ENCODE results near the gene RAPGEF2. TPM values are rescaled to one million over a fixed set of nuclear protein-coding genes. Genes with fewer than 3 reads are reported as not detected.

The RAPGEF2 gene
- total RNA-seq, 1 experiment from 2014 or later: 17.6 TPM

DNA sequence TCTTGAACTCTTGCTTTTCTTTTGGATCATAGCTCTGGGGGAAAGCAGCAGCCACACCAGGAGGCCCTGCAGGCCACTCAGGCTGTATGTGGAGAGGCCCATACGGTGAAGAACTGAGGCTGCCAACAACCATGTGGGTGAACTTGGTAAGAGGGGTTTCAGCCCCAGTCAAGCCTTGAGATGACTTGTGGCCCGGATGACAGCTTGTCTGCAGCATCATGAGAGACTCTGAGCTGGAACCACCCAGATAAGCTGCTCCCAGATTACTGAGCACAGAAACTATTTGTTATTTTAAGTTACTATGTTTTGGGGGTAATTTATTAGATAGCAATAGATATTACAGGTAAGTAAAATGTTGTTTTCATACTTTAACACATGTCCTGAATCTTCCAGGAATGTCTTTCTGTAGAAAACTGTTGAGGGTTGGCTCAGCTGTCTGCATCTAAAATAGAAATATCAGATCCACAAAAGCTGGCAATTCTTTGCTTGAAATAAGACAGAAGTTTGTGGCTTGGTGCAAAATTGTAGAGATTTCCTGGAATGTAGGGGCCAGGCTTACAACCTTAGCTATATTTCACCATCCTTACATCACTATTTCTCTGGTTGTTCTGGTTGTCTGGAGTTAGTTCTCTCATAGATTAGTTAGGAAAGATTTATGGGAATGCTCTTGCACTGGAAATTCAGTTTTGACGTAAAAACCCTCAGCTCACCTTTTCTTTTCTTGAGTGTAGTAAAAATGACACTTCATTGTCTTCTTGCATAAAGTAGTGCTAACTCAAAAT lies 272.1 kb downstream of the RAPGEF2 start:
- in situ Hi-C loops (cut with HindIII; ENCODE audit: low pct_unique_long_range_greater_than_20kb, low sequenced_read_pairs): no loop called here

DNA sequence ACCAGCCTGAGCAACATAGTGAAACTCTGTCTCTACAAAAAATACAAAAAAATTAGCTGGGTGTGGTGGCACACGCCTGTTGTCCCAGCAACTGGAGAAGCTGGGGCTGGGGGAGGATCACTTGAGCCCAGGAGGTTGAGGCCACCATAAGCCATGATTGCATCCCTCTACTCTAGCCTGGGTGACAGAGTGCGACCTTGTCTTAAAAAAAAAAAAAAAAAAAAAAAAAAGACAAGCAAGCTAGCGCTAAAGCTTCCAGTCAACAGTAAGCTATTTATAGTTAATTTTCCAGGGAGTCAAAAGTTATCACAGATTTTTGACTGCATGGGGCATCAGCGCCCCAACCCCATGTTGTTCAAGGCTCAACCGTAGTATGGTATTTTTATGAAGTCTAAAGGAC lies 273.4 kb downstream of the RAPGEF2 start:
- Histone ChIP-seq H3K9me3 (ENCODE audit: control insufficient read depth, insufficient read depth, low read depth, low read length) (no peaks in the 10 kb centered on the region), H3K4me3 (ENCODE audit: low read depth in 2 of 2, low read length in 2 of 2) (no peak overlapping the region), H3K27ac (ENCODE audit: low read length) (no peak overlapping the region), H3K27me3 (ENCODE audit: control insufficient read depth, insufficient read depth, low read length) (no peaks in the 10 kb centered on the region), H3K4me1 (ENCODE audit: control insufficient read depth, insufficient read depth, low read length) (no peaks in the 10 kb centered on the region), H3K36me3 (ENCODE audit: control insufficient read depth, insufficient read depth, low read length) (no peaks in the 10 kb centered on the region)
- intact Hi-C loops (cut with micrococcal nuclease; ENCODE audit: unreplicated experiment): no loop called here
- CTCF ChIA-PET: interaction anchor here (0.6 kb wide), 1 partner anchor 1127 kb away, joined by 3 read pairs; no protein-coding TSS in a partner anchor
- ATAC-seq (no peak), DNase-seq (ENCODE audit: low read depth, low spot score) (no peak)
- BruUV-seq (replicated peaks): no TSS peak
- TF ChIP-seq, protein P1, sequence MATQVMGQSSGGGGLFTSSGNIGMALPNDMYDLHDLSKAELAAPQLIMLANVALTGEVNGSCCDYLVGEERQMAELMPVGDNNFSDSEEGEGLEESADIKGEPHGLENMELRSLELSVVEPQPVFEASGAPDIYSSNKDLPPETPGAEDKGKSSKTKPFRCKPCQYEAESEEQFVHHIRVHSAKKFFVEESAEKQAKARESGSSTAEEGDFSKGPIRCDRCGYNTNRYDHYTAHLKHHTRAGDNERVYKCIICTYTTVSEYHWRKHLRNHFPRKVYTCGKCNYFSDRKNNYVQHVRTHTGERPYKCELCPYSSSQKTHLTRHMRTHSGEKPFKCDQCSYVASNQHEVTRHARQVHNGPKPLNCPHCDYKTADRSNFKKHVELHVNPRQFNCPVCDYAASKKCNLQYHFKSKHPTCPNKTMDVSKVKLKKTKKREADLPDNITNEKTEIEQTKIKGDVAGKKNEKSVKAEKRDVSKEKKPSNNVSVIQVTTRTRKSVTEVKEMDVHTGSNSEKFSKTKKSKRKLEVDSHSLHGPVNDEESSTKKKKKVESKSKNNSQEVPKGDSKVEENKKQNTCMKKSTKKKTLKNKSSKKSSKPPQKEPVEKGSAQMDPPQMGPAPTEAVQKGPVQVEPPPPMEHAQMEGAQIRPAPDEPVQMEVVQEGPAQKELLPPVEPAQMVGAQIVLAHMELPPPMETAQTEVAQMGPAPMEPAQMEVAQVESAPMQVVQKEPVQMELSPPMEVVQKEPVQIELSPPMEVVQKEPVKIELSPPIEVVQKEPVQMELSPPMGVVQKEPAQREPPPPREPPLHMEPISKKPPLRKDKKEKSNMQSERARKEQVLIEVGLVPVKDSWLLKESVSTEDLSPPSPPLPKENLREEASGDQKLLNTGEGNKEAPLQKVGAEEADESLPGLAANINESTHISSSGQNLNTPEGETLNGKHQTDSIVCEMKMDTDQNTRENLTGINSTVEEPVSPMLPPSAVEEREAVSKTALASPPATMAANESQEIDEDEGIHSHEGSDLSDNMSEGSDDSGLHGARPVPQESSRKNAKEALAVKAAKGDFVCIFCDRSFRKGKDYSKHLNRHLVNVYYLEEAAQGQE (IDR thresholded peaks at IDR 0.05; ENCODE audit: insufficient read depth in 1 of 2, low read depth in 2 of 2, low read length in 1 of 2): no peak
- TF ChIP-seq SIN3A (IDR thresholded peaks at IDR 0.05; ENCODE audit: borderline replicate concordance, insufficient read depth, low read depth, low read length) (no peak), POLR2AphosphoS5 (IDR thresholded peaks at IDR 0.05; ENCODE audit: low read depth, low read length) (no peak), TCF7L2 (IDR thresholded peaks at IDR 0.05; ENCODE audit: low read depth, low read length) (no peak)
- TF ChIP-seq, protein P2, sequence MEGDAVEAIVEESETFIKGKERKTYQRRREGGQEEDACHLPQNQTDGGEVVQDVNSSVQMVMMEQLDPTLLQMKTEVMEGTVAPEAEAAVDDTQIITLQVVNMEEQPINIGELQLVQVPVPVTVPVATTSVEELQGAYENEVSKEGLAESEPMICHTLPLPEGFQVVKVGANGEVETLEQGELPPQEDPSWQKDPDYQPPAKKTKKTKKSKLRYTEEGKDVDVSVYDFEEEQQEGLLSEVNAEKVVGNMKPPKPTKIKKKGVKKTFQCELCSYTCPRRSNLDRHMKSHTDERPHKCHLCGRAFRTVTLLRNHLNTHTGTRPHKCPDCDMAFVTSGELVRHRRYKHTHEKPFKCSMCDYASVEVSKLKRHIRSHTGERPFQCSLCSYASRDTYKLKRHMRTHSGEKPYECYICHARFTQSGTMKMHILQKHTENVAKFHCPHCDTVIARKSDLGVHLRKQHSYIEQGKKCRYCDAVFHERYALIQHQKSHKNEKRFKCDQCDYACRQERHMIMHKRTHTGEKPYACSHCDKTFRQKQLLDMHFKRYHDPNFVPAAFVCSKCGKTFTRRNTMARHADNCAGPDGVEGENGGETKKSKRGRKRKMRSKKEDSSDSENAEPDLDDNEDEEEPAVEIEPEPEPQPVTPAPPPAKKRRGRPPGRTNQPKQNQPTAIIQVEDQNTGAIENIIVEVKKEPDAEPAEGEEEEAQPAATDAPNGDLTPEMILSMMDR (IDR thresholded peaks at IDR 0.05): no peak
- in situ Hi-C loops (cut with HindIII; ENCODE audit: low pct_unique_long_range_greater_than_20kb, low sequenced_read_pairs): no loop called here
- POLR2A ChIA-PET: no interaction called here

More for the DNA sequence above, 272.1 kb downstream of the RAPGEF2 start:
- ATAC-seq (no peak), DNase-seq (ENCODE audit: low read depth, low spot score) (no peak)
- no peak overlapping the region for H3K4me3 ChIP-seq (ENCODE audit: low read depth in 2 of 2, low read length in 2 of 2)
- BruUV-seq (replicated peaks): no TSS peak
- TF ChIP-seq TCF7L2 (IDR thresholded peaks at IDR 0.05; ENCODE audit: low read depth, low read length) (no peak), POLR2AphosphoS5 (IDR thresholded peaks at IDR 0.05; ENCODE audit: low read depth, low read length) (no peak), SIN3A (IDR thresholded peaks at IDR 0.05; ENCODE audit: borderline replicate concordance, insufficient read depth, low read depth, low read length) (no peak)
- TF ChIP-seq, protein P1 (IDR thresholded peaks at IDR 0.05; ENCODE audit: insufficient read depth in 1 of 2, low read depth in 2 of 2, low read length in 1 of 2): no peak
- TF ChIP-seq, protein P2 (IDR thresholded peaks at IDR 0.05): no peak
- H3K27ac ChIP-seq (ENCODE audit: low read length): no peak overlapping the region
- H3K9me3 ChIP-seq (ENCODE audit: control insufficient read depth, insufficient read depth, low read depth, low read length): no peaks in the 10 kb centered on the region
- POLR2A ChIA-PET: no interaction called here
- H3K4me1 ChIP-seq (ENCODE audit: control insufficient read depth, insufficient read depth, low read length): no peaks in the 10 kb centered on the region
- H3K27me3 ChIP-seq (ENCODE audit: control insufficient read depth, insufficient read depth, low read length): no peaks in the 10 kb centered on the region
- intact Hi-C loops (cut with micrococcal nuclease; ENCODE audit: unreplicated experiment): no loop called here
- H3K36me3 ChIP-seq (ENCODE audit: control insufficient read depth, insufficient read depth, low read length): no peaks in the 10 kb centered on the region
- CTCF ChIA-PET: no interaction called here

Measured in Panc1 (cell line).